ENCODE results near the gene ZNF519.
"Not testable (repeated sequence)": the region's sequence is repeated elsewhere in the genome, so short reads cannot be mapped to it uniquely, and the experiment has no call there.

The ZNF519 gene

DNA sequence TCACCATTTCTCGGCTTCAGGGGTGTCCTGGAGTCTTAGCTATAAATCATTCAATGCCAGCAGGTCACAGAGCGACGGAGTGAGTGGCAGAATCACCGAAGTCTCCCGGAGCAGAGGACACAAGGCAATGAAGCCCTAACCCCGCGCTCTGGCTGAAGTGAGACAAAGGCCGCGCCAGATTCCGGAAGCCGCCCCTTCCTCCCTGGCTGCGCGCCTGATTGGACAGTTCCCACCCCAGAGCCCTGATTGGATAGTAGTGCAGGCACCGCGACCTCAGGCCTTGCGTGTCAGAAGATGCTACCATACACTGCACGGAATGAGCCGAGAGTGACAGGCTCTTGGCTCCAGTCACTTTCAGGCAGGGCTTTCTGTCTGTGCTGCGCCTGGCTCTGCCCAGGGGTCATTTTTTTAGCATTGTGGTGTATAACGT lies at the start of gene ZNF519:
ZNF519 (minus strand) TSS at position 165 of the 430 bp plus-strand sequence; CDS start at position 7, 158 bp downstream.
- H3K9ac ChIP-seq (ENCODE audit: low read length in 5 of 5): peak within 1 kb of the TSS in 4 of 5 donors; percentile 21 to 79 (median 60)
- H3K36me3 ChIP-seq (ENCODE audit: control insufficient read depth in 5 of 5, insufficient read depth in 5 of 5, low read length in 5 of 5): not testable (repeated sequence)

GRCh38 chr18:14179306-14179705 lies 47.1 kb upstream of the ZNF519 start:
- H3K36me3 ChIP-seq (ENCODE audit: control insufficient read depth in 5 of 5, insufficient read depth in 5 of 5, low read length in 5 of 5): no peaks in the 10 kb centered on the region
- H3K4me3 ChIP-seq (ENCODE audit: low read depth in 1 of 5, low read length in 5 of 5): peak overlapping the region in 2 of 5 donors; percentile 48 to 62
- H3K9ac ChIP-seq (ENCODE audit: low read length in 5 of 5): no peak overlapping the region
- no peak overlapping the region for H3K27ac ChIP-seq (ENCODE audit: low read depth, low read length)
- no peaks in the 10 kb centered on the region for H3K9me3 ChIP-seq (ENCODE audit: control insufficient read depth in 5 of 5, low read length in 5 of 5)
- no peaks in the 10 kb centered on the region for H3K27me3 ChIP-seq (ENCODE audit: control insufficient read depth in 5 of 5, insufficient read depth in 4 of 5, low read length in 5 of 5)
- peaks cover 0 to 6% (median 3%) of the 10 kb centered on the region in 5 donors for H3K4me1 ChIP-seq (ENCODE audit: control insufficient read depth in 5 of 5, insufficient read depth in 5 of 5, low read length in 5 of 5)

More for the DNA sequence above, at the start of gene ZNF519:
- not testable (repeated sequence) for H3K9me3 ChIP-seq (ENCODE audit: control insufficient read depth in 5 of 5, low read length in 5 of 5); H3K27me3 ChIP-seq (ENCODE audit: control insufficient read depth in 5 of 5, insufficient read depth in 4 of 5, low read length in 5 of 5); H3K4me1 ChIP-seq (ENCODE audit: control insufficient read depth in 5 of 5, insufficient read depth in 5 of 5, low read length in 5 of 5); H3K27ac ChIP-seq (ENCODE audit: low read depth, low read length)
- peak within 1 kb of the TSS; percentile 68 to 82 (median 78) for H3K4me3 ChIP-seq (ENCODE audit: low read depth in 1 of 5, low read length in 5 of 5)

DNA sequence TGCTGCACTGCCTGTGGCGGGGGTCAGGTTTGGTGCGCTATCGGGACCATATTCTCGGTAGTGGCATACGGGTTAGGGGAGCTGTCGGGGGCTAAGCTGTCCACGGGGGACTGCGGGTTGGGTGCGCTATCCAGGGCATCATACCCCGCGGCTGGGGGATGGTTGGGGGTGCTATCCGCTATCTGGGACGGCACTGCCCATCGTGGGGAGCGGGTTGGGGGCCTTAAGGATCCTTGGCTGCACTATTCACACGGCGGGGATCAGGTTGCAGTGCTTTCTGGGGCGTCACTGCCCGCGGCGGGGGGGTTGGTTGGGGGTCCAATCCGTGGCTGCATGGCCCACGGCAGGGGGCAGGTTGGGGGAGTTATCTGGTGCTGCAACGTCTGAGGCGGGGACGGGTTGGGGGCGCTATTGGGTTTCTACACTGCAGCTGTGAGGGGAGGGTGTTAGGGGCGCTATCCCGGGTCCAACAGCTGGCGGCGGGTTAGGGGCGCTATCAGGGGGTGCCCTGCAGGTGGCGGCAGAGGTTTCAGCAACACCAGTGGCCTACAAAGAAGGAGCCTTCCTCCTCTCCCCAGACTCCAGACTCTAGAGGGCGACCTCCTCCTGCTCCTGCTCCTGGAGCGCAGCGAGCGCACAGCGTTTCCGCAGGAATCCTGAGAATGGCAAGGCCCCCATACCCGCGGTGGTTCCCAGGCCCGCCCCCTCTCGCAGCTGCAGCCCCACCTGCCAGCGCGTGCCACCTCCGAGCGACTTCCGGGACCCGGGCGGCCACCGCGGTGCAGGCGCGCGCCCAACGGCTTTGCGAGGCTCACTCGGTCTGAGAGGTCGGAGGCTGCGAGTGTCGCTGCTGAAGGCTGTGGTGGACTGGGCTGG lies 46.3 kb upstream of the ZNF519 start:
- not testable (repeated sequence) for H3K36me3 ChIP-seq (ENCODE audit: control insufficient read depth in 5 of 5, insufficient read depth in 5 of 5, low read length in 5 of 5); H3K27me3 ChIP-seq (ENCODE audit: control insufficient read depth in 5 of 5, insufficient read depth in 4 of 5, low read length in 5 of 5); H3K27ac ChIP-seq (ENCODE audit: low read depth, low read length); H3K4me1 ChIP-seq (ENCODE audit: control insufficient read depth in 5 of 5, insufficient read depth in 5 of 5, low read length in 5 of 5); H3K9me3 ChIP-seq (ENCODE audit: control insufficient read depth in 5 of 5, low read length in 5 of 5); H3K9ac ChIP-seq (ENCODE audit: low read length in 5 of 5)
- peak overlapping the region in 4 of 5 donors; percentile 43 to 62 (median 54) for H3K4me3 ChIP-seq (ENCODE audit: low read depth in 1 of 5, low read length in 5 of 5)

DNA sequence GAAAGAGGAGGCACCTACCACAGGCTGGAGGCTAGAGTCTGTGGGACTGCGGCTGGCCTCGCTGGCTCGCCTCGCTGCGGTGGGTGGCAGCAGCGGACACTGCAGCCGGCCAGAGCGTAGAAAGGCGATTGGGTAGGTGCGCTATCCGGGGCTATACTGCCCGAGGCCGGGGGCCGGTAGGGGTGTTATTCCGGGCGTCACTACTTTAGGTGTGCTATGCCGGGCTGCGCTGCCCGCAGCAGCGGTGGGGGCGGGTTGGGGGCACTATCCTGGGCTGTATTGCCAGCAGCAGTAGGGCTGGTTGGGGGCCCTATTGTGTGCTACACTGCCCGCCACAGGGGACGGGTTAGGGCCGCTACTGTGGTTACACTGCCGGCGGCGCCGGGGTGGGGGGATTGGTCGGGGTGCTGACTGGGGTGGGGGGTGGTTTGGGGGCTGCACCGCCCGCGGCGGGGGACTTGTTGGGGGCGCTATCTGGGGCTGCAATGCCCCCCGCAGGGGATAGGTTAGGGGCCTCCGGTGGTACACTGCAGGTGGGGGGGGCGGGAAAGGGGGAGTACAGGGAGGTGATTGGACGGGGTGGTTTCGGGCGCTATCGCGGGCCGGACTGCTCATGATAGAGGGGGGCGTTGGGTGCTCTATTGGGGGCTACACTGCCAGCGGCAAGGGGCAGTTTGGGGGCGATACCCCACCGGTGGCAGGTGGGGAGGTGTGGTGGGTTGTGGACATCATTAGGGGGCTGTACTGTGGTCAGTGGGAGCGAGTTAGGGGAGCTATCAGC lies 45.5 kb upstream of the ZNF519 start:
- H3K9me3 ChIP-seq (ENCODE audit: control insufficient read depth in 5 of 5, low read length in 5 of 5); H3K4me3 ChIP-seq (ENCODE audit: low read depth in 1 of 5, low read length in 5 of 5); H3K27ac ChIP-seq (ENCODE audit: low read depth, low read length); H3K27me3 ChIP-seq (ENCODE audit: control insufficient read depth in 5 of 5, insufficient read depth in 4 of 5, low read length in 5 of 5); H3K36me3 ChIP-seq (ENCODE audit: control insufficient read depth in 5 of 5, insufficient read depth in 5 of 5, low read length in 5 of 5); H3K9ac ChIP-seq (ENCODE audit: low read length in 5 of 5); H3K4me1 ChIP-seq (ENCODE audit: control insufficient read depth in 5 of 5, insufficient read depth in 5 of 5, low read length in 5 of 5): not testable (repeated sequence)

- H3K9me3 ChIP-seq (ENCODE audit: control insufficient read depth in 5 of 5, low read length in 5 of 5); H3K4me1 ChIP-seq (ENCODE audit: control insufficient read depth in 5 of 5, insufficient read depth in 5 of 5, low read length in 5 of 5); H3K27me3 ChIP-seq (ENCODE audit: control insufficient read depth in 5 of 5, insufficient read depth in 4 of 5, low read length in 5 of 5); H3K9ac ChIP-seq (ENCODE audit: low read length in 5 of 5); H3K36me3 ChIP-seq (ENCODE audit: control insufficient read depth in 5 of 5, insufficient read depth in 5 of 5, low read length in 5 of 5); H3K4me3 ChIP-seq (ENCODE audit: low read depth in 1 of 5, low read length in 5 of 5); H3K27ac ChIP-seq (ENCODE audit: low read depth, low read length): not testable (repeated sequence)
These were observed 43.2 kb upstream of the ZNF519 start for GRCh38 chr18:14175404-14175803.

- Histone ChIP-seq H3K27ac (ENCODE audit: low read depth, low read length) (no peak overlapping the region), H3K9me3 (ENCODE audit: control insufficient read depth in 5 of 5, low read length in 5 of 5) (no peaks in the 10 kb centered on the region), H3K9ac (ENCODE audit: low read length in 5 of 5) (no peak overlapping the region), H3K4me1 (ENCODE audit: control insufficient read depth in 5 of 5, insufficient read depth in 5 of 5, low read length in 5 of 5) (peaks cover 0 to 6% (median 3%) of the 10 kb centered on the region in 5 donors), H3K4me3 (ENCODE audit: low read depth in 1 of 5, low read length in 5 of 5) (no peak overlapping the region), H3K36me3 (ENCODE audit: control insufficient read depth in 5 of 5, insufficient read depth in 5 of 5, low read length in 5 of 5) (no peaks in the 10 kb centered on the region), H3K27me3 (ENCODE audit: control insufficient read depth in 5 of 5, insufficient read depth in 4 of 5, low read length in 5 of 5) (no peaks in the 10 kb centered on the region)
These were observed 42.5 kb upstream of the ZNF519 start for GRCh38 chr18:14174706-14175085.

GRCh38 chr18:14174002-14174705 lies 41.9 kb upstream of the ZNF519 start:
- not testable (repeated sequence) for H3K4me3 ChIP-seq (ENCODE audit: low read depth in 1 of 5, low read length in 5 of 5); H3K27ac ChIP-seq (ENCODE audit: low read depth, low read length); H3K36me3 ChIP-seq (ENCODE audit: control insufficient read depth in 5 of 5, insufficient read depth in 5 of 5, low read length in 5 of 5); H3K9me3 ChIP-seq (ENCODE audit: control insufficient read depth in 5 of 5, low read length in 5 of 5); H3K27me3 ChIP-seq (ENCODE audit: control insufficient read depth in 5 of 5, insufficient read depth in 4 of 5, low read length in 5 of 5); H3K4me1 ChIP-seq (ENCODE audit: control insufficient read depth in 5 of 5, insufficient read depth in 5 of 5, low read length in 5 of 5); H3K9ac ChIP-seq (ENCODE audit: low read length in 5 of 5)

- not testable (repeated sequence) for H3K27ac ChIP-seq (ENCODE audit: low read depth, low read length); H3K9ac ChIP-seq (ENCODE audit: low read length in 5 of 5); H3K9me3 ChIP-seq (ENCODE audit: control insufficient read depth in 5 of 5, low read length in 5 of 5); H3K4me1 ChIP-seq (ENCODE audit: control insufficient read depth in 5 of 5, insufficient read depth in 5 of 5, low read length in 5 of 5); H3K27me3 ChIP-seq (ENCODE audit: control insufficient read depth in 5 of 5, insufficient read depth in 4 of 5, low read length in 5 of 5); H3K4me3 ChIP-seq (ENCODE audit: low read depth in 1 of 5, low read length in 5 of 5); H3K36me3 ChIP-seq (ENCODE audit: control insufficient read depth in 5 of 5, insufficient read depth in 5 of 5, low read length in 5 of 5)
These were observed 41.1 kb upstream of the ZNF519 start for GRCh38 chr18:14173116-14173951.

- not testable (repeated sequence) for H3K27ac ChIP-seq (ENCODE audit: low read depth, low read length); H3K36me3 ChIP-seq (ENCODE audit: control insufficient read depth in 5 of 5, insufficient read depth in 5 of 5, low read length in 5 of 5); H3K27me3 ChIP-seq (ENCODE audit: control insufficient read depth in 5 of 5, insufficient read depth in 4 of 5, low read length in 5 of 5); H3K9me3 ChIP-seq (ENCODE audit: control insufficient read depth in 5 of 5, low read length in 5 of 5); H3K9ac ChIP-seq (ENCODE audit: low read length in 5 of 5); H3K4me3 ChIP-seq (ENCODE audit: low read depth in 1 of 5, low read length in 5 of 5); H3K4me1 ChIP-seq (ENCODE audit: control insufficient read depth in 5 of 5, insufficient read depth in 5 of 5, low read length in 5 of 5)
These were observed 40.2 kb upstream of the ZNF519 start for GRCh38 chr18:14172142-14173115.
